ENCODE data around the gene PRDX6. TPM values are rescaled to one million over a fixed set of nuclear protein-coding genes. Genes with fewer than 3 reads are reported as not detected.

Gene PRDX6, protein sequence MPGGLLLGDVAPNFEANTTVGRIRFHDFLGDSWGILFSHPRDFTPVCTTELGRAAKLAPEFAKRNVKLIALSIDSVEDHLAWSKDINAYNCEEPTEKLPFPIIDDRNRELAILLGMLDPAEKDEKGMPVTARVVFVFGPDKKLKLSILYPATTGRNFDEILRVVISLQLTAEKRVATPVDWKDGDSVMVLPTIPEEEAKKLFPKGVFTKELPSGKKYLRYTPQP
- total RNA-seq (2021; fragmentation: NEBNext Ultra II Directional; extraction: Animal tissue kit (Norgen Biotek cat#: 25700)) (657 and 677 TPM in 2 replicates), polyA plus RNA-seq (2011; rRNA removed) (219 and 348 TPM in 2 replicates), polyA minus RNA-seq (2011; rRNA and poly(A)+ RNA removed) (589 and 621 TPM in 2 replicates)
- polyA plus RNA-seq (2011; cell fraction: cytosol; rRNA removed), result 345 TPM
- polyA plus RNA-seq (2011; cell fraction: nucleus; rRNA removed), result 273 TPM
- 544 to 609 TPM (median 590 TPM) in 4 replicates for polyA plus RNA-seq (2012, experiment 1 of 2)
- polyA plus RNA-seq (2012, experiment 2 of 2), result 449 TPM
- 343 TPM for polyA plus RNA-seq (2013, experiment 1 of 2)
- polyA plus RNA-seq (2013, experiment 2 of 2), result 345 TPM
- 606 TPM for polyA minus RNA-seq (2011; cell fraction: cytosol; rRNA and poly(A)+ RNA removed)
- 293 TPM for polyA minus RNA-seq (2011; cell fraction: nucleus; rRNA and poly(A)+ RNA removed)
- long read RNA-seq, experiment 1, transcript PRDX6-201 (5 exons, 1,751 nt), result major isoform, 703 of 1,073 reads
- long read RNA-seq, experiment 1, transcript PRDX6-203 (4 exons, 859 nt), result minor isoform, 43 of 1,073 reads
- long read RNA-seq, experiment 1, transcript PRDX6-202 (2 exons, 809 nt), result minor isoform, 11 of 1,073 reads
- long read RNA-seq, experiment 1, partial matches to known transcripts, result 136 of 1,073 reads
- long read RNA-seq, experiment 1, other reads (novel, unspliced or antisense), result 180 of 1,073 reads
- long read RNA-seq, experiment 2, transcript PRDX6-201 (5 exons, 1,751 nt), result major isoform, 1,079 of 1,157 reads
- long read RNA-seq, experiment 2, transcript PRDX6-203 (4 exons, 859 nt), result minor isoform, 25 of 1,157 reads
- long read RNA-seq, experiment 2, partial matches to known transcripts, result 23 of 1,157 reads
- long read RNA-seq, experiment 2, other reads (novel, unspliced or antisense), result 29 of 1,157 reads

GRCh38 chr1:173477286-173478093 lies at the start of gene PRDX6:
Gene PRDX6, plus strand, starts transcription at chr1:173477335. Its CDS starts 63 bp downstream, at chr1:173477398.
- Histone ChIP-seq H2BK15ac (ENCODE audit: low read length) (peak within 1 kb of the TSS; percentile 62; the same call in 1 of the 2 replicates), H4K8ac (ENCODE audit: extremely low read depth, insufficient read depth, low read length) (peak within 1 kb of the TSS; percentile 99), H3K4ac (replicated peaks; ENCODE audit: insufficient read length, low read depth, low read length) (peak within 1 kb of the TSS; percentile 79), H4K5ac (ENCODE audit: insufficient read length, low read depth, low read length) (peak within 1 kb of the TSS; percentile 98), H3K23me2 (ENCODE audit: low read depth, low read length) (peaks cover 12% of the 10 kb centered on the region), H3K56ac (replicated peaks; ENCODE audit: insufficient read length, low read depth, low read length) (peak within 1 kb of the TSS; percentile 74), H3K4me3 (ENCODE audit: extremely low read depth in 1 of 4, insufficient read depth in 2 of 4, low read depth in 3 of 4, low read length in 4 of 4) (peak within 1 kb of the TSS; percentile 86 to 94 (median 92)), H3K18ac (ENCODE audit: extremely low read depth, low read length) (peak within 1 kb of the TSS; percentile 94), H4K91ac (replicated peaks; ENCODE audit: insufficient read length, low read length) (peak within 1 kb of the TSS; percentile 81), H3K27ac (ENCODE audit: low read depth, low read length) (peak within 1 kb of the TSS; percentile 96), H3K4me1 (replicated peaks in 1 of 4; ENCODE audit: control insufficient read depth in 3 of 4, insufficient read depth in 4 of 4, low read length in 3 of 4) (peaks cover 2 to 18% (median 4%) of the 10 kb centered on the region in 4 experiments; a peak in 6 of 7 replicates), H2AK5ac (ENCODE audit: low read depth, low read length) (peak within 1 kb of the TSS; percentile 32), H4K20me1 (replicated peaks in 1 of 2; ENCODE audit: control insufficient read depth in 1 of 2, insufficient read depth in 2 of 2, low read length in 2 of 2) (peaks cover 12% of the 10 kb centered on the region in 2 experiments), H2AFZ (ENCODE audit: low read length) (no peak within 1 kb of the TSS), H3K36me3 (ENCODE audit: control insufficient read depth in 2 of 4, insufficient read depth in 4 of 4, low read length in 3 of 4) (peaks cover 17 to 32% (median 22%) of the 10 kb centered on the region in 4 experiments), H3K4me2 (ENCODE audit: insufficient read depth in 1 of 2, low read depth in 2 of 2, low read length in 2 of 2) (peak within 1 kb of the TSS; percentile 91 to 92), H3K27me3 (replicated peaks in 1 of 4; ENCODE audit: control insufficient read depth in 3 of 4, extremely low read depth in 1 of 4, insufficient read depth in 3 of 4, low read length in 3 of 4) (no peaks in the 10 kb centered on the region), H2BK12ac (ENCODE audit: low read depth, low read length) (peak within 1 kb of the TSS; percentile 83), H3K9me3 (ENCODE audit: insufficient read depth in 2 of 2, low read depth in 1 of 2, low read length in 1 of 2) (no peaks in the 10 kb centered on the region), H3K23ac (ENCODE audit: insufficient read length) (no peak within 1 kb of the TSS), H2BK120ac (replicated peaks; ENCODE audit: low read depth, low read length) (no peak within 1 kb of the TSS), H3K14ac (ENCODE audit: insufficient read length) (no peak within 1 kb of the TSS), H2BK5ac (ENCODE audit: low read depth, low read length) (peak within 1 kb of the TSS; percentile 97), H3K79me1 (ENCODE audit: low read depth, low read length) (0 out of 2 replicates have a peak, but pooled peaks cover 2% of the 10 kb centered on the region), H2BK20ac (ENCODE audit: low read length) (no peak within 1 kb of the TSS), H3K79me2 (ENCODE audit: control insufficient read depth in 1 of 2, insufficient read depth in 2 of 2, low read length in 2 of 2) (peaks cover 12 to 79% of the 10 kb centered on the region in 2 experiments), H3K9ac (replicated peaks in 1 of 4; ENCODE audit: extremely low read depth in 1 of 4, low read depth in 3 of 4, low read length in 3 of 4) (peak within 1 kb of the TSS; percentile 95 to 100 (median 98))
- FAIRE-seq, result no peak
- CTCF ChIA-PET (ENCODE audit: partially characterized antibody), result interaction anchor here (0.6 to 4.3 kb wide), 10 partner anchors 10 to 109 kb away, joined by 3 to 44 read pairs (median 4); no protein-coding TSS in a partner anchor
- POLR2A ChIA-PET (ENCODE audit: partially characterized antibody), result interaction anchor here (0.7 to 4.8 kb wide), 27 partner anchors 8 to 391 kb away, joined by 3 to 53 read pairs (median 5); partner anchors contain the start of genes CENPL, DARS2, GAS5 and ZBTB37
- 2% methylated on average over 50 of the region's 69 CpGs; no CpG with 5 or more reads in 1 of the 2 experiments for WGBS, 2 experiments (ENCODE audit: extremely low coverage in 1 of 2, insufficient coverage in 1 of 2, insufficient read length in 1 of 2, insufficient replicate concordance in 2 of 2, low coverage in 1 of 2, low lambda C conversion rate in 2 of 2, missing lambda C conversion rate in 1 of 2)
- peak; percentile 15 to 84 for DNase-seq (ENCODE audit: low read depth in 1 of 2, low spot score in 2 of 2)
- TF ChIP-seq ATF2 (IDR thresholded peaks at IDR 0.05; ENCODE audit: low read length) (no peak), PHF8 (conservative IDR thresholded peaks at IDR 0.05; ENCODE audit: low read depth, low read length) (peak; percentile 81), RAD21 (IDR thresholded peaks at IDR 0.05 in 1 of 2, conservative IDR thresholded peaks at IDR 0.05 in 1 of 2; ENCODE audit: low read depth in 2 of 2, low read length in 2 of 2) (0 out of 4 replicates have a peak, but pooled peaks of 1 of the 2 experiments have one; percentile 0)

Data from H1 (cell line).